CD14-positive monocyte (primary cell): ENCODE results near the gene MAPK4. TPM values are rescaled to one million over a fixed set of nuclear protein-coding genes. Genes with fewer than 3 reads are reported as not detected.

Source experiments
- DNase-seq, 3 donors: peaks; one replicate each; pipeline ENCODE4 v3.0.0-alpha.2; 2011 to 2022
- H2AFZ ChIP-seq: 2 replicates; pipeline ENCODE4 v1.6.0; 2012; ENCODE audit warnings: mild to moderate bottlenecking, low read depth, low read length, inconsistent platforms; ENCODE audit not compliant: insufficient read depth, poor library complexity, severe bottlenecking
- H3K27ac ChIP-seq, 2 donors: 1 replicate in 1 of 2; 2 replicates in 1 of 2; pipeline ENCODE4 v1.5.1; 2012 to 2013; ENCODE audit warnings: low read length in 2 of 2, control low read depth in 1 of 2, inconsistent platforms in 1 of 2, low read depth in 1 of 2, mild to moderate bottlenecking in 1 of 2
- H3K27me3 ChIP-seq, 2 donors: one replicate each; pipeline versions ENCODE4 v1.6.0 to v1.6.1; 2011 to 2013; ENCODE audit warnings: low read length in 2 of 2; ENCODE audit not compliant: control insufficient read depth in 2 of 2, insufficient read depth in 2 of 2
- H3K36me3 ChIP-seq, 2 donors: replicated peaks in 1 of 2; 1 replicate in 1 of 2; 2 replicates in 1 of 2; pipeline versions ENCODE4 v1.5.1 to v1.6.1; 2012 to 2013; ENCODE audit warnings: low read length in 2 of 2, control low read depth in 1 of 2, inconsistent platforms in 1 of 2, mild to moderate bottlenecking in 1 of 2; ENCODE audit not compliant: insufficient read depth in 2 of 2, control insufficient read depth in 1 of 2
- H3K4me1 ChIP-seq, 2 donors: 1 replicate in 1 of 2; 2 replicates in 1 of 2; pipeline versions ENCODE4 v1.5.1 to v1.6.1; 2012 to 2013; ENCODE audit warnings: low read length in 2 of 2, control low read depth in 1 of 2, inconsistent platforms in 1 of 2, mild to moderate bottlenecking in 1 of 2, moderate library complexity in 1 of 2; ENCODE audit not compliant: insufficient read depth in 2 of 2, control insufficient read depth in 1 of 2
- H3K4me2 ChIP-seq: replicated peaks from 2 replicates; pipeline ENCODE3; 2012; ENCODE audit warnings: low read length, moderate library complexity, mild to moderate bottlenecking; ENCODE audit not compliant: poor library complexity, severe bottlenecking; ENCODE audit errors: extremely low read depth
- H3K4me3 ChIP-seq, 3 experiments: fragments of 200-600 bp in 1 of 3; sonication (generic) in 1 of 3; replicated peaks in 1 of 3; 1 replicate in 2 of 3; 2 replicates in 1 of 3; pipeline ENCODE4 v1.5.1; 2011 to 2013; ENCODE audit warnings: low read length in 3 of 3, mild to moderate bottlenecking in 3 of 3, control low read depth in 2 of 3, low read depth in 2 of 3, inconsistent platforms in 1 of 3, moderate library complexity in 1 of 3
- H3K79me2 ChIP-seq: 2 replicates; pipeline ENCODE4 v1.6.0; 2012; ENCODE audit warnings: mild to moderate bottlenecking, control low read depth, inconsistent platforms, low read length, moderate library complexity; ENCODE audit not compliant: insufficient read depth
- H3K9ac ChIP-seq: 2 replicates; pipeline ENCODE4 v1.6.0; 2017; ENCODE audit warnings: low read length, mild to moderate bottlenecking; ENCODE audit not compliant: insufficient read depth, poor library complexity, severe bottlenecking
- H3K9me3 ChIP-seq, 2 donors: replicated peaks in 1 of 2; 1 replicate in 1 of 2; 2 replicates in 1 of 2; pipeline versions ENCODE4 v1.5.1 to v1.6.1; 2012 to 2013; ENCODE audit warnings: low read length in 2 of 2, control low read depth in 1 of 2; ENCODE audit not compliant: control insufficient read depth in 1 of 2, insufficient read depth in 1 of 2
- H4K20me1 ChIP-seq: 2 replicates; pipeline ENCODE4 v1.6.0; 2012; ENCODE audit warnings: mild to moderate bottlenecking, low read length, control low read depth, moderate library complexity; ENCODE audit not compliant: insufficient read depth
- H3K27ac Mint-ChIP-seq, 7 donors: one replicate each; pipeline ENCODE4 v1.8.0; 2020; ENCODE audit warnings: mild to moderate bottlenecking in 7 of 7, mixed read lengths in 7 of 7, moderate library complexity in 6 of 7, inconsistent platforms in 2 of 7
- H3K27me3 Mint-ChIP-seq, 3 donors: one replicate each; pipeline ENCODE4 v1.8.0; 2021 to 2022; ENCODE audit warnings: low read depth in 3 of 3, mild to moderate bottlenecking in 3 of 3, mixed read lengths in 3 of 3, moderate library complexity in 3 of 3, inconsistent platforms in 1 of 3
- H3K36me3 Mint-ChIP-seq, 2 donors: one replicate each; pipeline ENCODE4 v1.8.0; 2020; ENCODE audit warnings: mixed read lengths in 2 of 2, inconsistent platforms in 1 of 2, mild to moderate bottlenecking in 1 of 2
- H3K4me1 Mint-ChIP-seq: one replicate; pipeline ENCODE4 v1.8.0; 2020; ENCODE audit warnings: mild to moderate bottlenecking, mixed read lengths
- H3K4me3 Mint-ChIP-seq, 2 donors: one replicate each; pipeline ENCODE4 v1.8.0; 2020; ENCODE audit warnings: mild to moderate bottlenecking in 2 of 2, mixed read lengths in 2 of 2, moderate library complexity in 1 of 2
- H3K9me3 Mint-ChIP-seq, 7 donors: one replicate each; pipeline ENCODE4 v1.8.0; 2020 to 2022; ENCODE audit warnings: mixed read lengths in 7 of 7, mild to moderate bottlenecking in 6 of 7, moderate library complexity in 6 of 7, inconsistent platforms in 2 of 7
- WGBS: methylation state at CpG from one replicate; pipeline ENCODE4 v1.1.5; 2013; ENCODE audit warnings: missing lambda C conversion rate; ENCODE audit not compliant: insufficient coverage; 5-methylcytosine and 5-hydroxymethylcytosine counted together
- intact Hi-C, 2 donors: fragments of 100-400 bp; cut with micrococcal nuclease; formaldehyde crosslinking; loops; one replicate each; pipeline versions ENCODE4 v1.15.0 to v1.15.1; 2023
- polyA plus RNA-seq, 3 donors: library from polyadenylated mRNA; depleted of rRNA in 1 of 3; unstranded in 2 of 3; stranded (reverse) in 1 of 3; fragments of 300-500 nt in 2 of 3; fragments of >200 nt in 1 of 3; fragmentation: Illumina TruSeq in 2 of 3; gene quantifications; 1 replicate in 2 of 3; 2 replicates in 1 of 3; pipeline ENCODE4 v1.2.3, GENCODE V29; 2012 to 2021
- TF ChIP-seq, protein P1 (sequence below): fragments of 200-600 bp; IDR thresholded peaks from one replicate; pipeline ENCODE4 v1.8.0; 2022; ENCODE audit warnings: antibody characterized with exemption, mild to moderate bottlenecking

Gene MAPK4
- polyA plus RNA-seq, 3 donors, result not detected

DNA sequence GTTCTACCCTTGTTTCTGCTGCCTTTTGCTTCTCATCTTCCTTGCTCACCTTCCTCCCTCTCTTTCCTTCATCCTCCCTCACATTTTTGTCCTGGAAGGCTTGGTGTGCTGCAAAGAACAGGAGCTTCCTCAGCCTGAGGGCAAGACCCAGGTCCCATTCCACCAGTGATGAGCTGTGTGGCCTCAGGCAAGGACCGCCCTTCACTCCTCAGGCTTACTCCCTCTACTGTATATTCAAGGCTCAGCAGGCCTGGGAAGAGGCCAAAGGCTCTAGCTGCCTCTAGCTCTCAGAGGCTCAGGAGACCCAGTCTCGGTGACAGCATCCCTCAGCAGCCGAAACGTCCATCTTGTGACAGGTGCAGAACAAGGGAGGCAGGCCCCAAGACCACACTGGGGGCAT is 162.4 kb downstream of the MAPK4 start:
- Histone ChIP-seq H3K36me3 (no peaks in the 10 kb centered on the region), H3K4me3 (no peak overlapping the region), H2AFZ (no peak overlapping the region), H4K20me1 (no peaks in the 10 kb centered on the region), H3K4me1 (no peaks in the 10 kb centered on the region), H3K27me3 (no peaks in the 10 kb centered on the region), H3K27ac (no peak overlapping the region), H3K9me3 (no peaks in the 10 kb centered on the region), H3K9ac (no peak overlapping the region), H3K79me2 (no peaks in the 10 kb centered on the region), H3K4me2 (no peak overlapping the region)
- WGBS, result 100% methylated on average over 3 of the region's 4 CpGs
- Mint-ChIP-seq H3K9me3 (peaks cover 0 to 15% (median 2%) of the 10 kb centered on the region in 7 donors), H3K27me3 (peaks cover 0 to 2% (median 2%) of the 10 kb centered on the region in 3 donors), H3K4me1 (no peaks in the 10 kb centered on the region), H3K27ac (no peak overlapping the region), H3K36me3 (no peaks in the 10 kb centered on the region), H3K4me3 (peak overlapping the region in 1 of 2 donors; percentile 41)
- no peak for DNase-seq
- intact Hi-C loops, result no loop called here
- TF ChIP-seq, protein P1, sequence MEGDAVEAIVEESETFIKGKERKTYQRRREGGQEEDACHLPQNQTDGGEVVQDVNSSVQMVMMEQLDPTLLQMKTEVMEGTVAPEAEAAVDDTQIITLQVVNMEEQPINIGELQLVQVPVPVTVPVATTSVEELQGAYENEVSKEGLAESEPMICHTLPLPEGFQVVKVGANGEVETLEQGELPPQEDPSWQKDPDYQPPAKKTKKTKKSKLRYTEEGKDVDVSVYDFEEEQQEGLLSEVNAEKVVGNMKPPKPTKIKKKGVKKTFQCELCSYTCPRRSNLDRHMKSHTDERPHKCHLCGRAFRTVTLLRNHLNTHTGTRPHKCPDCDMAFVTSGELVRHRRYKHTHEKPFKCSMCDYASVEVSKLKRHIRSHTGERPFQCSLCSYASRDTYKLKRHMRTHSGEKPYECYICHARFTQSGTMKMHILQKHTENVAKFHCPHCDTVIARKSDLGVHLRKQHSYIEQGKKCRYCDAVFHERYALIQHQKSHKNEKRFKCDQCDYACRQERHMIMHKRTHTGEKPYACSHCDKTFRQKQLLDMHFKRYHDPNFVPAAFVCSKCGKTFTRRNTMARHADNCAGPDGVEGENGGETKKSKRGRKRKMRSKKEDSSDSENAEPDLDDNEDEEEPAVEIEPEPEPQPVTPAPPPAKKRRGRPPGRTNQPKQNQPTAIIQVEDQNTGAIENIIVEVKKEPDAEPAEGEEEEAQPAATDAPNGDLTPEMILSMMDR, result no peak

DNA sequence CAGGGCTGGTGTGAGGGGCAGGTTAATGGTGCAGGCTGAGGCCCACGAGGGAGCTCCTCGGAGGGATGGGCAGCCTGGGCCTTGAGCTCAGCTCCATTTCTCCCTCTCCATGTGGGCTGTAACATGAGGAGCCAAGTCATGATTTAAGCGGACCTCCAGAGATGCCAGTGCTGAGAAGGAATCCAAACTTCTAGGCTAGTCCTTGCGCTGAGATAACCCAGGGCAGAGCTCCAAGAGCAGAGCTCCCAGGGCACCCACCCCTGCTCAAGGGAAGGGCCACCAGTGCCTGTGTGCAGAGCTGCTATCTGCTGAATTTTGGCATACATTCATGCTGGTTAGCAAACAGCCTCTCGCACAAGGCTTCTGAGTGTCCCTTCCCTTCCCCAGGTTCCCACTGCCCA is 164.9 kb downstream of the MAPK4 start:
- no peaks in the 10 kb centered on the region for H3K9me3 ChIP-seq
- Mint-ChIP-seq H3K4me3 (no peak overlapping the region), H3K4me1 (no peaks in the 10 kb centered on the region), H3K27ac (peak overlapping the region in 2 of 7 donors; percentile 5 to 32), H3K9me3 (peaks cover 0 to 8% (median 0%) of the 10 kb centered on the region in 7 donors), H3K36me3 (no peaks in the 10 kb centered on the region), H3K27me3 (peaks cover 2 to 3% (median 2%) of the 10 kb centered on the region in 3 donors)
- H3K36me3 ChIP-seq, result no peaks in the 10 kb centered on the region
- no peaks in the 10 kb centered on the region for H4K20me1 ChIP-seq
- intact Hi-C loops, result no loop called here
- H3K4me1 ChIP-seq, result no peaks in the 10 kb centered on the region
- TF ChIP-seq, protein P1, result no peak
- 92% methylated on average over 3 of the region's 5 CpGs for WGBS
- H3K27ac ChIP-seq, result no peak overlapping the region
- DNase-seq, result no peak
- H3K79me2 ChIP-seq, result no peaks in the 10 kb centered on the region
- no peaks in the 10 kb centered on the region for H3K27me3 ChIP-seq
- H2AFZ ChIP-seq, result no peak overlapping the region
- H3K4me3 ChIP-seq, result no peak overlapping the region
- no peak overlapping the region for H3K9ac ChIP-seq
- no peak overlapping the region for H3K4me2 ChIP-seq
